ENCODE results near the gene TBC1D7.

Gene TBC1D7

DNA sequence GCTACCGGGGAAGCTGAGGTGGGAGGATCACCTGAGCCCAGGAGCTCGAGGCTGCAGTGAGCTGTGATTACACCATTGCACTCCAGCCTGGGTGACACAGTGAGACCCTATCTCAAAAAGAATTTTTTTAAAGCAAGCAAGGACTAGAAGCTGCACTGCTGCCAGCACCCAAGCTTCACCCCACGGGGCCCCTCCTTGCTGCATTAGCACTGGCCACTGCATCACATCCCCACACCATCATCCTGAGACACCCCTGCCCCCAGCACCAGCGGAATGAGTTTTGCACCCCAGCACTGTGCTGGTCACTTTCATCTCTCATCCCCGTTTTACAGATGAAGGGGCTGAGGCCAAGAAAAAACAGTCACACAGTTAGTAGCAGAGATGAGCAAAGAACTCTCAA is 30.9 kb downstream of the TBC1D7 start:
- H3K4me3 ChIP-seq (ENCODE audit: low read length) = no peak overlapping the region
- no peaks in the 10 kb centered on the region for H3K9me3 ChIP-seq (ENCODE audit: insufficient read depth, low read depth, low read length)
- no peak overlapping the region for H3K27ac ChIP-seq (ENCODE audit: low read length)
- H3K27me3 ChIP-seq (ENCODE audit: insufficient read depth, low read length) = no peaks in the 10 kb centered on the region
- no peaks in the 10 kb centered on the region for H3K4me1 ChIP-seq (ENCODE audit: insufficient read depth, low read length)
- no peak overlapping the region for H3K9ac ChIP-seq (ENCODE audit: low read depth, low read length)
- peaks cover 76% of the 10 kb centered on the region for H3K36me3 ChIP-seq (ENCODE audit: insufficient read depth, low read depth, low read length)

DNA sequence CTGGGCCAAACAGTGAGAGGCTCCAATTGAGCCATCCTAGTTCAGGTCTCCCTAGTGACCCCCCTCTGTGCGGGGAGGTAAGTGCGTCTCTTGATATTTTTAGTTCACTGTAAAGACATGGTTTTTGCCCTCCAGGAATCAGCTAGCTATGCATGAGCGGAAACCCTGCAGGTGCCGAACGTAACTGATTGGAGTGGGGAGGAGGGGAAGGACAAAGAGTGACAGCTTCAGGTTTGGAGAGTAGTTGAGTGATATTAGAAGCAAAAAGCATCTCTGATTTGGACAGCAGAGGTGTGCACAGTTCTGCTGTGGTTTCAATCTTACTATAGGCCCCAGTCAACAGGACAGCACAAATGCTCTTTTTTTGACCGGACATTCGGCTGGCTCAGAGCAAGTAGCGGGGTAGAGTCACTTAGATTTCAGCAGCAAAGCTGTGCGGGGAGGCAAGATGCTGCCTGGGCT is 31.8 kb downstream of the TBC1D7 start:
- Histone ChIP-seq H3K9ac (ENCODE audit: low read depth, low read length) (no peak overlapping the region), H3K9me3 (ENCODE audit: insufficient read depth, low read depth, low read length) (no peaks in the 10 kb centered on the region), H3K4me1 (ENCODE audit: insufficient read depth, low read length) (no peaks in the 10 kb centered on the region), H3K27ac (ENCODE audit: low read length) (no peak overlapping the region), H3K36me3 (ENCODE audit: insufficient read depth, low read depth, low read length) (peaks cover 74% of the 10 kb centered on the region), H3K27me3 (ENCODE audit: insufficient read depth, low read length) (no peaks in the 10 kb centered on the region), H3K4me3 (ENCODE audit: low read length) (no peak overlapping the region)

GRCh38 chr6:13295576-13295975 is 32.8 kb downstream of the TBC1D7 start:
- peaks cover 67% of the 10 kb centered on the region for H3K36me3 ChIP-seq (ENCODE audit: insufficient read depth, low read depth, low read length)
- no peaks in the 10 kb centered on the region for H3K9me3 ChIP-seq (ENCODE audit: insufficient read depth, low read depth, low read length)
- no peaks in the 10 kb centered on the region for H3K27me3 ChIP-seq (ENCODE audit: insufficient read depth, low read length)
- no peak overlapping the region for H3K27ac ChIP-seq (ENCODE audit: low read length)
- no peak overlapping the region for H3K4me3 ChIP-seq (ENCODE audit: low read length)
- H3K9ac ChIP-seq (ENCODE audit: low read depth, low read length) = no peak overlapping the region
- no peaks in the 10 kb centered on the region for H3K4me1 ChIP-seq (ENCODE audit: insufficient read depth, low read length)

DNA sequence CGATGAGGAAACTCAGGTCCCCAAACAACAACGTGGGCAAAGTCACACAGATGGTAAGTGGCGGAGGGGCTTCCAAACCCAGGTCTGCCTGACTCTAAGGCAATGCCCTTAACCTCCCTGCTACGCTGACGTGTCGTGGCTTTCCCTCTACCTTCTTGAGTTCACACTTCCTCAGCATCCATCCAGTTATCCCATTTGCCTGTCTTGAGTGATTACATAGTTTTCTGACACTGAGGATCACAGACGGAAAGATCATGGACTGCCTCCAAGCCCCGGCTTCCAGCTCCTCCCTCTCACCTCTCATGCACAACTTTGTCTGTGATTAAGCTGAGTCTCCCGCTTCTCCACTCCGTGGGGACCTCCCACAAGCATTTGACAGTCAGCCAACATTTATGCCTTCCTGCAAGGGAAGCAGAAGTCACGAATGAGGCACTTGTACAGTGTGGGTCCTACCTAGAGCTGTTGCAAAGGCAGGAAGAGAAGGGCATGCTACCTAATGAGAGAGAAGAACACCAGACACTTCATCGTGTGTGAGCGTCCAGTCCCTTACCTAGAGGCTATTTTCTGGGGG is 33.8 kb downstream of the TBC1D7 start:
- no peaks in the 10 kb centered on the region for H3K4me1 ChIP-seq (ENCODE audit: insufficient read depth, low read length)

GRCh38 chr6:13292774-13293173 is 35.6 kb downstream of the TBC1D7 start:
- no peaks in the 10 kb centered on the region for H3K27me3 ChIP-seq (ENCODE audit: insufficient read depth, low read length)
- H3K9me3 ChIP-seq (ENCODE audit: insufficient read depth, low read depth, low read length) = peaks cover 2% of the 10 kb centered on the region; the same call in 1 of the 2 replicates
- H3K4me3 ChIP-seq (ENCODE audit: low read length) = no peak overlapping the region
- no peak overlapping the region for H3K27ac ChIP-seq (ENCODE audit: low read length)
- peaks cover 50% of the 10 kb centered on the region for H3K36me3 ChIP-seq (ENCODE audit: insufficient read depth, low read depth, low read length)
- no peaks in the 10 kb centered on the region for H3K4me1 ChIP-seq (ENCODE audit: insufficient read depth, low read length)
- H3K9ac ChIP-seq (ENCODE audit: low read depth, low read length) = no peak overlapping the region

More for the DNA sequence above, 33.8 kb downstream of the TBC1D7 start:
- Histone ChIP-seq H3K9me3 (ENCODE audit: insufficient read depth, low read depth, low read length) (no peaks in the 10 kb centered on the region), H3K9ac (ENCODE audit: low read depth, low read length) (no peak overlapping the region), H3K27ac (ENCODE audit: low read length) (no peak overlapping the region), H3K27me3 (ENCODE audit: insufficient read depth, low read length) (no peaks in the 10 kb centered on the region), H3K4me3 (ENCODE audit: low read length) (no peak overlapping the region), H3K36me3 (ENCODE audit: insufficient read depth, low read depth, low read length) (peaks cover 57% of the 10 kb centered on the region)

DNA sequence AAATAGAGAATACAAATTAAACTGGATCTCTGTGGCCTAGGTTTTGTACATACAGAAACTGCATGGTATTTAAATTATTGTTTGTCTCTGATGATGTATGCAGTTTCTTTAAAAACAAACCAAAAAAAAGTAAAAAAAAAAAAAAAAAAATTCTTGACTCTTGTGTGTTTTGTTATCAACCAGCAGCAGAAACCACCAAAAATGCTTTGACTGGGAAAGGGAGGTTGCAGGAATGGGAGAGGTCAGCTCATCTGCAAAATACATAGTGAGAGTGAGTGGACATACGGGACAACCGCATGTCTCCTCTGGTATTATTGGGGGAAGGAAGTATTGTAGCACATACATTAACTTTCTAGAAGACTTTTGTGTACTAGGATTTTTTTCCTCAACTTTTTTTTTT is 38.0 kb downstream of the TBC1D7 start:
- no peak overlapping the region for H3K9ac ChIP-seq (ENCODE audit: low read depth, low read length)
- no peak overlapping the region for H3K4me3 ChIP-seq (ENCODE audit: low read length)
- H3K4me1 ChIP-seq (ENCODE audit: insufficient read depth, low read length) = no peaks in the 10 kb centered on the region
- no peak overlapping the region for H3K27ac ChIP-seq (ENCODE audit: low read length)
- peaks cover 57% of the 10 kb centered on the region for H3K36me3 ChIP-seq (ENCODE audit: insufficient read depth, low read depth, low read length)
- H3K27me3 ChIP-seq (ENCODE audit: insufficient read depth, low read length) = no peaks in the 10 kb centered on the region
- H3K9me3 ChIP-seq (ENCODE audit: insufficient read depth, low read depth, low read length) = peaks cover 17% of the 10 kb centered on the region

GRCh38 chr6:13289789-13290318 is 38.5 kb downstream of the TBC1D7 start:
- Histone ChIP-seq H3K27me3 (ENCODE audit: insufficient read depth, low read length) (no peaks in the 10 kb centered on the region), H3K4me1 (ENCODE audit: insufficient read depth, low read length) (no peaks in the 10 kb centered on the region), H3K9ac (ENCODE audit: low read depth, low read length) (no peak overlapping the region)

GRCh38 chr6:13288969-13289391 is 39.4 kb downstream of the TBC1D7 start:
- Histone ChIP-seq H3K36me3 (ENCODE audit: insufficient read depth, low read depth, low read length) (peaks cover 45% of the 10 kb centered on the region), H3K9ac (ENCODE audit: low read depth, low read length) (no peak overlapping the region), H3K27ac (ENCODE audit: low read length) (no peak overlapping the region), H3K4me3 (ENCODE audit: low read length) (no peak overlapping the region), H3K4me1 (ENCODE audit: insufficient read depth, low read length) (no peaks in the 10 kb centered on the region), H3K27me3 (ENCODE audit: insufficient read depth, low read length) (no peaks in the 10 kb centered on the region), H3K9me3 (ENCODE audit: insufficient read depth, low read depth, low read length) (peaks cover 17% of the 10 kb centered on the region)

More at GRCh38 chr6:13289789-13290318, 38.5 kb downstream of the TBC1D7 start:
- peaks cover 17% of the 10 kb centered on the region for H3K9me3 ChIP-seq (ENCODE audit: insufficient read depth, low read depth, low read length)
- H3K27ac ChIP-seq (ENCODE audit: low read length) = no peak overlapping the region
- H3K4me3 ChIP-seq (ENCODE audit: low read length) = no peak overlapping the region
- peaks cover 52% of the 10 kb centered on the region for H3K36me3 ChIP-seq (ENCODE audit: insufficient read depth, low read depth, low read length)

GRCh38 chr6:13288481-13288880 is 39.9 kb downstream of the TBC1D7 start:
- no peak overlapping the region for H3K9ac ChIP-seq (ENCODE audit: low read depth, low read length)
- peaks cover 47% of the 10 kb centered on the region for H3K36me3 ChIP-seq (ENCODE audit: insufficient read depth, low read depth, low read length)
- H3K4me3 ChIP-seq (ENCODE audit: low read length) = no peak overlapping the region
- no peak overlapping the region for H3K27ac ChIP-seq (ENCODE audit: low read length)
- no peaks in the 10 kb centered on the region for H3K4me1 ChIP-seq (ENCODE audit: insufficient read depth, low read length)
- H3K27me3 ChIP-seq (ENCODE audit: insufficient read depth, low read length) = no peaks in the 10 kb centered on the region
- H3K9me3 ChIP-seq (ENCODE audit: insufficient read depth, low read depth, low read length) = peaks cover 17% of the 10 kb centered on the region

GRCh38 chr6:13287104-13287503 is 41.2 kb downstream of the TBC1D7 start:
- Histone ChIP-seq H3K36me3 (ENCODE audit: insufficient read depth, low read depth, low read length) (peaks cover 35% of the 10 kb centered on the region), H3K9me3 (ENCODE audit: insufficient read depth, low read depth, low read length) (peaks cover 17% of the 10 kb centered on the region), H3K4me1 (ENCODE audit: insufficient read depth, low read length) (no peaks in the 10 kb centered on the region), H3K4me3 (ENCODE audit: low read length) (no peak overlapping the region), H3K27me3 (ENCODE audit: insufficient read depth, low read length) (no peaks in the 10 kb centered on the region), H3K9ac (ENCODE audit: low read depth, low read length) (no peak overlapping the region), H3K27ac (ENCODE audit: low read length) (no peak overlapping the region)

GRCh38 chr6:13286181-13286580 is 42.2 kb downstream of the TBC1D7 start:
- Histone ChIP-seq H3K27me3 (ENCODE audit: insufficient read depth, low read length) (no peaks in the 10 kb centered on the region), H3K27ac (ENCODE audit: low read length) (no peak overlapping the region), H3K4me3 (ENCODE audit: low read length) (no peak overlapping the region), H3K9ac (ENCODE audit: low read depth, low read length) (no peak overlapping the region), H3K9me3 (ENCODE audit: insufficient read depth, low read depth, low read length) (peaks cover 17% of the 10 kb centered on the region), H3K36me3 (ENCODE audit: insufficient read depth, low read depth, low read length) (peaks cover 29% of the 10 kb centered on the region), H3K4me1 (ENCODE audit: insufficient read depth, low read length) (no peaks in the 10 kb centered on the region)

- no peaks in the 10 kb centered on the region for H3K27me3 ChIP-seq (ENCODE audit: insufficient read depth, low read length)
- H3K27ac ChIP-seq (ENCODE audit: low read length) = no peak overlapping the region
- no peak overlapping the region for H3K4me3 ChIP-seq (ENCODE audit: low read length)
- H3K9me3 ChIP-seq (ENCODE audit: insufficient read depth, low read depth, low read length) = peaks cover 17% of the 10 kb centered on the region
- peaks cover 29% of the 10 kb centered on the region for H3K36me3 ChIP-seq (ENCODE audit: insufficient read depth, low read depth, low read length)
- no peaks in the 10 kb centered on the region for H3K4me1 ChIP-seq (ENCODE audit: insufficient read depth, low read length)
- H3K9ac ChIP-seq (ENCODE audit: low read depth, low read length) = no peak overlapping the region
Observed at GRCh38 chr6:13285705-13286104, 42.6 kb downstream of the TBC1D7 start.

Measured in iPS-20b (cell line).